Measurements from ENCODE around the gene MYBBP1A. TPM values are rescaled to one million over a fixed set of nuclear protein-coding genes. Genes with fewer than 3 reads are reported as not detected.

Gene MYBBP1A
- total RNA-seq: 34.9 TPM

GRCh38 chr17:4554997-4555799, at the start of gene MYBBP1A:
MYBBP1A (minus strand) TSS chr17:4555384; CDS start chr17:4555324, 60 bp downstream.

GRCh38 chr17:4584101-4584916, 29.1 kb upstream of the MYBBP1A start, which contains the start of gene SMTNL2:
SMTNL2 (plus strand) TSS chr17:4584529; CDS start chr17:4584606, 77 bp downstream.

GRCh38 chr17:4560421-4560820, 5.2 kb upstream of the MYBBP1A start, which contains the start of gene GGT6:
GGT6 (minus strand) TSS chr17:4560577; CDS start chr17:4560521, 56 bp downstream.

GRCh38 chr17:4498461-4499397, 56.5 kb downstream of the MYBBP1A start, which contains the start of gene SPNS2:
SPNS2 (plus strand) TSS chr17:4498881; CDS start chr17:4499048, 167 bp downstream.

Other genes starting within 250 kb of the MYBBP1A start
- 51.8 TPM for gene UBE2G1, start 188.7 kb downstream of the MYBBP1A start, total RNA-seq
- gene SPNS3, start 121.4 kb downstream of the MYBBP1A start, total RNA-seq: 0.49 TPM
- gene SPNS2, start 56.5 kb downstream of the MYBBP1A start, total RNA-seq: 22.5 TPM
- 6.9 TPM for gene GGT6, start 5.2 kb upstream of the MYBBP1A start, total RNA-seq
- 17.4 TPM for gene SMTNL2, start 29.1 kb upstream of the MYBBP1A start, total RNA-seq
- gene ALOX15, start 86.3 kb upstream of the MYBBP1A start, total RNA-seq: 2.9 TPM
- gene PELP1, start 148.8 kb upstream of the MYBBP1A start, total RNA-seq: 53.7 TPM
- gene ARRB2, start 155.2 kb upstream of the MYBBP1A start, total RNA-seq: 18.0 TPM
- 14.5 TPM for gene MED11, start 176.0 kb upstream of the MYBBP1A start, total RNA-seq
- 0.27 TPM for gene ZMYND15, start 184.4 kb upstream of the MYBBP1A start, total RNA-seq
- gene CXCL16, start 184.5 kb upstream of the MYBBP1A start, total RNA-seq: 9.7 TPM
- not detected for gene TM4SF5, start 216.5 kb upstream of the MYBBP1A start, total RNA-seq
- 2.3 TPM for gene VMO1, start 231.0 kb upstream of the MYBBP1A start, total RNA-seq
- not detected for gene GLTPD2, start 233.6 kb upstream of the MYBBP1A start, total RNA-seq
- gene PSMB6, start 240.8 kb upstream of the MYBBP1A start, total RNA-seq: 76.9 TPM

Measured in camera-type eye (tissue), 1 donor.